Gastrocnemius medialis (tissue), 4 donors: ENCODE measurements around the gene GIMAP4.

Experiments used
- CTCF ChIP-seq, 5 experiments: fragments of 450-650 bp in 3 of 5; fragments of 200-600 bp in 2 of 5; sonication (generic) in 2 of 5; IDR thresholded peaks in 4 of 5; conservative IDR thresholded peaks in 1 of 5; 1 replicate in 4 of 5; 2 replicates in 1 of 5; pipeline ENCODE4 v1.5.1; 2016 to 2019; ENCODE audit warnings: antibody characterized with exemption in 5 of 5, mild to moderate bottlenecking in 3 of 5, moderate library complexity in 3 of 5
- POLR2A ChIP-seq, 2 donors: fragments of 450-650 bp; IDR thresholded peaks; one replicate each; pipeline ENCODE4 v1.6.1; 2017; ENCODE audit warnings: antibody characterized with exemption in 2 of 2, mild to moderate bottlenecking in 2 of 2, moderate library complexity in 2 of 2

- TF ChIP-seq CTCF (IDR thresholded peaks at IDR 0.05 in 4 of 5, conservative IDR thresholded peaks at IDR 0.05 in 1 of 5) (no peak), POLR2A (IDR thresholded peaks at IDR 0.05) (no peak)
These were observed 35.5 kb upstream of the GIMAP4 start for GRCh38 chr7:150531704-150532103.
